ENCODE measurements around the gene PKD1L1. TPM values are rescaled to one million over a fixed set of nuclear protein-coding genes. Genes with fewer than 3 reads are reported as not detected.
"Not testable (repeated sequence)": the region's sequence is repeated elsewhere in the genome, so short reads cannot be mapped to it uniquely, and the experiment has no call there.

The PKD1L1 gene
- total RNA-seq, 1 donor from 2014 or later: 0.35 TPM

DNA sequence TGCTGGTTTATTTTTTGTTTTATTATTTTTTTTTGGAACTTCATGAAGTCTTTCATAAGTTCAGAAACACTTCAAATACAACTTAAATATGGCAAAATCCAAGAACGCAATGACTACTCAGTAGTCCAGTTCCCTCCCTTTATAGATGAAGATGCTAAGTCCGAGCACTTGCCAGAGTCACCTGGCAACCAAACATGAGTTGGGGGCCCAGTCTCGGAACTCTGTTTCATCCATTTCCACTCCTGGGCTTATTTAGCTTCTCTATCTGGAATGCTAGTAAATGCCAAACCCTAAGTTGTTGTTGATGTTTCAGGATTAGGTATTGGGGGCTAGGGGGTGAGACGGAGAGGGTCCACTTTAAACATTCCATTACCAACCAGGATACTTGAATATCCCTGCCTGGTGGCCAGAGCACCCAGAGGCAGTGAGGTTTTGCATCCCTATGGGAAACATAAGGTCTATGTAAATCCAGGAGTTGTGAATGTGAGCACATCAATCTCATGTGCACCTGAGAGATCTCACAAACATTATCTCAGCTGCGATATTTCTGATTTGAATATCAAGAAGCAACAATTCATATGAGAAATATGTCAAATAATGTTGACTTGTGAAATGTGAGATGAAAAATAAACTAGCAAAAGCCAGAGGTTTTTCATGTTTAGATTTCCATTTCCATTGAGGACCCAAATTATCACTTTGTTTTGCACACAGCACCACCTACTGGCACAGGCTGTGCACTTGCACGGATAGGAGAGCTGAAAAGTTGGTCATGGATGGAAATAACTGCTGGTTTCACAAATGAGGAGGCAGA is 129.3 kb downstream of the PKD1L1 start:
- DNase-seq (ENCODE audit: low read depth): peak; percentile 65

DNA sequence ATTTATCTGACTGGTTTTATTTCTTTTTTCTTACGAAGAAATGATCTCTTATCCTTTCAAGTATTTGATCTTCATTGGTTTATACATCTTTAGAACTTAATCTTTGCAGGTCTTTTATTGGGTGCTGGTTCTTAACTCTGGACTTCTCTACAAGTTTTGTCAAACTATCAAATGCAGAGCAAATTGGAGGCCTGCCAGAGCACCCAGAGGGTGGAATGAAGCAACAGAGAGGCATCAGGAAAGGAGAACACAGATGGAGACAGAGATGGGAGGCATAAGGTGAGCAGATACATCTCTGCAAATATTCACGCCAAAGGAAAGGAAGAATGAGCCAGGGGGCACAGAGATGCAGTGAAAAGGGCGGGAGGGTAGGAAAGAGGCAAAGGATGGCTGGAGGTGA is 130.3 kb downstream of the PKD1L1 start:
- peak; percentile 21 for DNase-seq (ENCODE audit: low read depth)

DNA sequence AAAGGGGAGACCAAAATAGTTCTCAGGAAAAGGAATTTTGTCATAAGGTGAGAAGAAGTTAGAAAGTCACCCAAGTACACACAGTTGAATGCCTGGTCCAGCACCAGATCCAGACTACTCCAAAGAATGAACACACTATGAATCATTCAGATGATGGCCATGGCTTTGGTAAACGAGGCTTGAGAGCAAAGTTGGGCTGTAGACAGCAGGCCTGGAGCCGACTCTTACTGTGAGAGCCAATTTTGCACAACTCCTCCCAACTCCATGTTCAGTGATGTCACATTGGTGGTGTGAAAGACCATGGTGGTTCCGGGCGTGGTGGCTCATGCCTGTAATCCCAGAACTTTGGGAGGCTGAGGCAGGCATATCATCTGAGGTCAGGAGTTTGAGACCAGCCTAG is 131.6 kb downstream of the PKD1L1 start:
- peak; percentile 34 for DNase-seq (ENCODE audit: low read depth)

DNA sequence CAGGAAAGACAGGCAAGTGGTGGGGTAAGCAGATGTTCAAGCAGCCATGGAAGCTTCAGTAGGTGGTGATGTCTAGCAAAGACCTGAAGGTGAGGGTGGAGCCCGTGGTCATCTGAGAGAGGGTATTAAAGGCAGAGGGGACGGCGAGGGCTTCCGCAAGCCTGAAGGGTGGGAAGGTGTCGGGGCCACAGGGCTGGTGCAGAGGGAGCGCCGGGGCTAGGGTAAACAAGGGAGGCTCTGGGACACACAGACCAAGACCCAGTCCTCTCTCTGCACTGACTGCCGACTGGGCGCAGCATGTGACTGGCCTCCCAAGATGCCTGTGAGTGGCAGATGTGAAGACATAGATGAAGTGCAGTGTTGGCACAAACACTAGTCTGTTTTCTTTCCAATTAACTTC is 132.4 kb downstream of the PKD1L1 start:
- no peak for DNase-seq (ENCODE audit: low read depth)

DNA sequence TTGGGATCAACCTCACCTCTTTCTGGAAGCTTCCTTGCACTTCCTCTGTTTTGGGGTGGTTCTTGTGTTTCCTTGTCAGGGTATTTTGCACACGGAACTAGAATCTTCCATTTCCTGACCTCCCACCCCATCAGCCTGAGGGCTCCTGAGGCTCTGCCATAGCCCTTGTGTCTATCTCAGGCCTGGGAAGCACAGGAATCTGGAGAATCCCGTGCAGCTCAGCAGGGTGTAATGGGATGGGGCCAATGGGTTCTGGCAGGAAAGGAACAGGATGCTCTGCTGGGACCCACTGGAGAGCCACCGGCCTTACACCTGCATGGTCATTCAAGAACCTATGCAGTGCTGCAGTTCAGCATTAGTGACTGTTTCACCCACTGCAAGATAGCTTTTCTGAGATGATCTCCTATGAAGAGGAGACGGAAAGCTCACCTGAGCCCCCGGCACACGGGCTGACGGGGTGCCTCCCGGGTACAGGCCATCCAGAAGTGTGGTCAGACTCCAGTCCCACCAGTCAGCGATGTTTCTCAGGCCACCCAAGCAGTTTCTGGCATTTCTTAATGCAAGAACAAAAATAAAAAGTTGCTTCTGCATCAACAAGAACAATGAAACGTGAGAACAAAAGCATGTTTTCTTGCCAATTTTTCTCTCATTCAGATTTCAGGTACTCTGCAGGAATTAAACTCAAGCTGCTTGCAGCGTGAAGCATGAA is 133.2 kb downstream of the PKD1L1 start:
- no peak for DNase-seq (ENCODE audit: low read depth)

DNA sequence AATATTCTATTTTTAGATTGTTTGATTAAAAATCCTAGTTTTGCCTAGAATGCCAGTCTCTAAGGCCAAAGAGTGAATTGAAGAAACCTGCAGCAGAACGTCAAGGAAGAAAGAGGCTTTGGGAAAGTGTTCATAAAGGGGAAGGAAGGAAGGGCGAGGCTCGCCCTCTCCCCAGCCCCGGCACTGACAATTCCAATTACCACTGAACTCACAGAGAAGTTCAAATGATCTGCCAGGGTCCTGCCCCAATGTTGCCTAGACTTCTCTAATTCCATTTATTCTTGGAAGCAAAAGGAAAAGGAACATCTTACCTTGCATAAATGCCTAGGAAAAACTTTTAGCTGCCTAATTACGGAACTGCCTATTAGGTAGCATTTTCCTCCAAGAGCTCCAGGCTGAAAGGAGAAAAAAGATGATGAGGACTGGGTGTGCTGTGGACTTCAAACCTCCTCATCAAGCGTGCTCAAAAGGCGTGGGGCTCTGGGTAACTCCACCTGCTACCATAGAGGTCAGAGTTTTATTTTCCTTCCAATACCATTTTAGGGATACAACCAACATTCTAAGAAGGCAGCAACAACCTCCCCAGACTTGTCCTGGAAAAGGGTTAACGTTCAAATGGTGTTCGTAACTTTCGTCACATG is 134.5 kb downstream of the PKD1L1 start:
- DNase-seq (ENCODE audit: low read depth): no peak

DNA sequence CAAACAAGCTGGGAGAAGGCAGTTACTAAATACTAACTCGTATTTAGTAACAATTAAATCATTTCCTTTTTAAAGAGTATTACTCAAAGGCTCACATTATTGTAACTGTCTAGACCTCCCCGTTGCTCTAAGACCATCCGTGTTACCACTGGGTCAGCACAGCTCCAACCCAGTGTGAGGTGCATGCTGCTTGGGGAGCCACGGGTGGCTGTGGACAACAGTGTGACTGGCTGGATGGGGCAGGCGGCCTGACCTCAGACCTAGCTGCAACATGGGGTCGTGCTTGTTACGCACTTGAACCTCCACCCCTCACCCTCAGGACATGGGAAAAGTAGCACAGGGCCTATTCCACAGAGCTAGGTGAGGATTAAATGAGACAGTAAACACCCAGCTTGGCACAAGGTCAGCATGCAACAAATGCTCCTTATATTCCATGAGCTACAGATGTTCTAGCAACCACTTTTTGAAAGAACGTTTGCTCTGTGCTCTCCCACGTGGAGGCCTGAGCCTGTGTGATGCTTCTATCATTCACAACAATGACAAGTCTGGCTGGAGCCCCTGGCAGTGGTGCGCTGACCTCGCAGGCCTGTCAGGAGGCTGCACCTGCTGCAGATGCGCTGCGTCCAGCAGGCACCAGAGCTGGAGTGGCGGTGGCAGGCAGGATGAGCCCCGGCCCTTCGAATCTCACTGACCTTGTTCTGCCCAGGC is 135.7 kb downstream of the PKD1L1 start:
- DNase-seq (ENCODE audit: low read depth): no peak

DNA sequence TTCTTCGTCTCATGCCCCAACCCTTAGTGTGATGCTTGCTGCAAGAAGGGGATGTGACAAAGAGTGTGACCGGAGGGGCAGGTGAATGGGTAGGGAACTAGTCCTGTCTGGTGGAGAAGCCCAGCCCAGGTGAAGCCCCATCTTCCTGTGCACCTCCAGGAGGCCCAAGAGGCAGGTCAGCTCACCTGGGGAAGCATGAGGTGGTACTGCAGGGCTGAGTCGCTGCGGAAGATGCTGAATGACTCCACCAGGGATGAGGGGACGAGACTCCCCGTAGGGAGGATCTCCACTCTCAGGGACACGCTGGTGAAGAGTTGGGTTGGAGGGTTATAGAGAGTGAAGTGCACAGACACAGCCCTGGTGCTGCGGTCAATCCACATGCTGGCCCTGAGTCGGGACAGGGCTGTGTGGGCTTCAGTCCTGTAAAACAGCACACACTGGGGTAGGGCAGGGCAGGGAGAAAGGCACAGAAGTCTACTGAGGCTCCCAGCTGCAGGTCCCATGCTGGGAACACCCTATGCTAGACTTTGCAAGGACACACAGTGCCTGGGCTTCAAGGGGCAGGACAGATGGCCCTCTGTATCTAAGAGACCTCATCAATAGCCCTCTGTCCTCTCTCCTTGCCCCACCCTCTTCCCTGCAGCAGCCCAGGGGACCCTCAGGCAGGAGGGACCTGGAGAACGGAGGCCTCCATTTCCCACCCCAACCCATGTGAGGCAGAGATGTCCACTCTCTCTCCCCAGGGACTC is 136.5 kb downstream of the PKD1L1 start:
- no peak for DNase-seq (ENCODE audit: low read depth)

DNA sequence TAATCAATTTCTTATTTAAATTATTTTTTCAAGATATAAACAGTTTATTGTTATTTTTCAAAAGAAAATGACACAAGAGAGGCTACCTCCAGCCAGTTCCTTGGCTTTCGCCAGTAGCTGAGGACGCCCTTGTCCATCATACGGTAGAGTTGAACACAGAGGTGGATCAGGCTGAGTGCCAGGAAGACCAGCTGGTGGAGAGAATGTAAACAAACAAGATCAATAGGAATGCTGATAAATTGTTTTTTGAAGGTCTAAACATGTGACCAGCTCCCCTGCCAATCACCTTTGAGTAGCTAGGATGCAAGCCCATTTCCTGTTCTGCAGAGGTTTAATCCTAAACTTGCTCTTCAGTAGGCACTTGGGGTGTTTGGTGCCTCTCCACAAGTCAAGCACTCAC is 138.9 kb downstream of the PKD1L1 start:
- no peak for DNase-seq (ENCODE audit: low read depth)

DNA sequence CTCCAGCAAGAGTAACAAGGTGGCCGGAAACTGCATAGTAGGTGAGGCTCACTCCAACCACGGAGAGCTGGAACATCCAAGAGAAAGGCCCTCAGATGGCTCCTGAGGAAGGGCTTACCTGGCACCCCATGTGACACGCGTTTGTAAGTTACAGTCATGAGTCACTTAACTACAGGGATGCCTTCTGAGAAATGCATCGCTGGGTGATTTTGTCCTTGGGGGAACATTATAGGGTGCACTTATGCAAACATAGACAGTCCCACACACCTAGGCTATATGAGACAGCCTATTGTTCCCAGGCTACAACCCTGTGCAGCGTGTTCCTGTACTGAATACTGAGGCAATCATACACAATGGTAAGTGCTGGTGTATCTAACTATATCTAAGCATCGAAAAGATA is 139.9 kb downstream of the PKD1L1 start:
- no peak for DNase-seq (ENCODE audit: low read depth)

DNA sequence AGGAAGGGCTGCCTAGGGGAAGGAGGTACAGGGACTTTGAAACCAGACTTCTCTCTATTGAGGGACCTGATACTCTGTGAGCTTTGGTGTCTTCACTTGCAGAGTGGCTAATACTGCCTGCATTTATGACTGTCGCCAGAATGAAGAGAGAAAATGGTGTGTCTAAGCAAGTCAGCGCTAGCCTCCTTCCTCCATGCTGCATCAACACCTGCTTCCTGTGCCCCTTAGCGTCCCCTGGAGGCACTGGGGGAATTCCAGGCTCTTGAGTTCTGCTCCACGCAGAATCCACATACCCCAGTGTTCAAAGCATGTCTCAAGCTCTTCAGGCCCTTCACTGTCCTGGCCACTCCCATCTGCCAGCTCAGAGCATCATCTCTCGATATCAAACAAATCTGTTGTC is 140.5 kb downstream of the PKD1L1 start:
- no peak for DNase-seq (ENCODE audit: low read depth)

DNA sequence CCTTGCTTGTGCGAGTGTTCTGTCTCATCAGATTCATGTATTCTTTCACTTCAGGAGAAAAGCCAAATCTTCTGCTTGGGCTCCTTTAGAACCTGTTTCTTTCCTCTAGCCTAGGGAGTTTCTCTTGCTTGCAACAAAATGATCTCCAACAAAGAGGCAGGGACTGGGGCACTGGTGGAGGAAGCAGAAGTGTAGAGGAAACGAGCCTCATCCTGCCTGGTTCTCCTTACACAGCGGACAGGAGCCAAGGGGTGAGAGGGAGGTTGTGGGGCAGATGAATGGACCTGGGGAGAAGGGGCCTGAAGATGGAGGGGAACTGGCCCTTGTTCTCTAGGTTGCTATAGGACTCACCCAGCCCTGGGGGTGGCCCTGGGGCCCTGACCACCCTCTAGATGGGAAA is 141.1 kb downstream of the PKD1L1 start:
- no peak for DNase-seq (ENCODE audit: low read depth)

DNA sequence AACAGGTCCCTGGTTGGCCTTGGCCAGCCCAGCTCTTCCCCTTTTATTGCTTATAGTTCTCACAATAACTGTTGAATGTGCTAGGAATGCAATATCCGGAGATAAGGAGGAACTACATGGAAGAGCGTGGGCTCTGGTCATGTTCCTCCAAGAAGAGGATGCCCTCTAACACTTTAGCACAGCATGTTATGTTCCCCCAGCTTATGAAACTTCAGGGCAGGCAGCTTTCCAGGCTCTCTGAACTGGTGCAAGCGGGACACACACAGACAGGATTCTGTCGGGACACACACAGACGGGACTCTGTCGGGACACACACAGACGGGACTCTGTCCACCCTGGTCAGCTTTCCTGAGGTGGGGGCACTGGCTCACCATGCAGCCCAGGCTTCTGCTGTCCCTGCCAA is 141.6 kb downstream of the PKD1L1 start:
- no peak for DNase-seq (ENCODE audit: low read depth)

DNA sequence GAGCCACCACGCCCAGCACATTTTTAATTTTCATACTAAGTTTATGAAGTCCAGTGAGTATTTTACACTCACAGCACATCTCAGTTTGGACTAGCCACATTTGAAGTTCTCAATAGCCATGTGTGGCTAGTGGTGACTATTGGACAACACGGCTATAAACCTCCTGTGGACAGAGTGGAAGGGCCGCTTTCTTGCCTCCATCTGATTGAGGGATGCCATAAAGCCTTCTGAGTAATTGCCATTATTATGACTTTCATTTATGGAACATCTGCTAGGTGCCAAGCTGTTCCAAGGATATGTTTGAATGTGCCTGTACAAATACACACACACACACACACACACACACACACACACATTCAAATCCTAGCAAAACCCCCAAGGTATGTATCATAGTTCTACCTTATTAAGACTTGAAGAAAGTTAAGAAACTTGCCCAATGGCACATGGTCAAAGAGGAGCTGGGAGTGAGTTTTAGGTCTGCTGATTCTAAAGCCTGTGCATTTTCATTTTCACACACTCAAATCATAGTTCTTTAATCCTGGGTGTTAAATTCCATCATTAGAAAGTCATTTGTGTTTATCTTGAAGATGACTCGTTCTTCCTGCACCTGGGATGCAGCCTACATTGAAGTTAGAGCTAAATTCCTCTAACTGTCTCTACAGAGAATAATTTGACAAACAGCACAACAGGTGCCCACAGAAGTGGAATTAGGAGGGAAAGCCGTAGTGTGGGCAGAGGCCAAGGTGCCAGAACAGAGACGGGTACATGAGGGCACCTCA is 143.3 kb downstream of the PKD1L1 start:
- peak; percentile 53 for DNase-seq (ENCODE audit: low read depth)

DNA sequence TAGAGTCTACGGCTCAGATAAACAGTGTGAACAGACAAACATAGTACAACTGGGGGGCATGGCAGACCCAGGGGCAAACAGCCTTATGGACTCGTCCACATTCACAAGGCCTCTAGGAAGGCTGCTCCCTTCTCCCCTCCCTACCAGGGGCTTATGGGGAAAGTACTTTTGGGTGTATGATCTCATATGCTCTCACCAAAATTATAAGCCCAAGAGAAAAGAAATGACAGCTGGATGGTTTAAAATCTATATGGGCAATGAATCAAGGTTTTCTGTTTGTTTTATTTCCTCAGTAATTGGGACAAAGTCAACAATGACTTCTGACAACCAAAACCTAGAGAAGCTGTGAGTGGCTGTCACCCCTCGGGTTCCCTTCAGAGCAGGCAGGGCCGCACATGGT is 144.4 kb downstream of the PKD1L1 start:
- no peak for DNase-seq (ENCODE audit: low read depth)

DNA sequence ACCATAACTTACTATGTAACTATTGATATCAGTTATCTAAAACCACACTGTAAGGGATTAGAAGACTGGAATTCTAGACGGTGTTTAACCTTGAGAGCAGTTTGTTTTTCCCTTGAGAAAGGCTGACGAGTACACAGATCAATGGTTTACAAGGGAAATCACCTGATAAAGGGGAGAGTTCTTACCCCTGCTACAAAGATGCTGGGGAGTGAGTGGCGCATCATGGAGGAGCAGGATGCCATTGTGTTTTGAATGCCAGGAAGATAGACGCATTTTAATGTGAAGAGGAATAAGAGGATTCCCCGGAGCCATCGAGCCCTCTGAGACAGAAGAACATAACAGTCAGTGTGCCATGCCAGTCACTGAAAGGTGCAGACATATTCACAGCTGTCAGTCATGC is 145.2 kb downstream of the PKD1L1 start:
- no peak for DNase-seq (ENCODE audit: low read depth)

DNA sequence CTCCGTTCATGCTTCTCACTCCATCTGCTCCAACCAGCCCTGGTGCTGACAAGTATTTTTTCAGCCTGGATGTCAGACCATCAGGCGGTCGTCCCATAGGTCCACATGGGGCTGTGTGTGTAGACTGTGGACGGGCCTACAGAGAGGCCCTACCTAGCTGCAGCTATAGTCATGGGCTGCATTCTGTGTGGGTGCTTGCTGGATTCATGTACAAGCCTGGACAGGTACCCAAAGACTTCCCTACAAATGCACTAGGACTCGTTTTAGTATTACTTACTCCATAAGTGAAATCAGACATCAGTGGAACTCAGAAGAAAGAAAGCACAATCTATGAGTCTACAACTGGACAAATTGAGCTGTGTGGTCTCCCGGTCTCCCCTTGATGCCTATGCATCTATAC is 146.8 kb downstream of the PKD1L1 start:
- no peak for DNase-seq (ENCODE audit: low read depth)

DNA sequence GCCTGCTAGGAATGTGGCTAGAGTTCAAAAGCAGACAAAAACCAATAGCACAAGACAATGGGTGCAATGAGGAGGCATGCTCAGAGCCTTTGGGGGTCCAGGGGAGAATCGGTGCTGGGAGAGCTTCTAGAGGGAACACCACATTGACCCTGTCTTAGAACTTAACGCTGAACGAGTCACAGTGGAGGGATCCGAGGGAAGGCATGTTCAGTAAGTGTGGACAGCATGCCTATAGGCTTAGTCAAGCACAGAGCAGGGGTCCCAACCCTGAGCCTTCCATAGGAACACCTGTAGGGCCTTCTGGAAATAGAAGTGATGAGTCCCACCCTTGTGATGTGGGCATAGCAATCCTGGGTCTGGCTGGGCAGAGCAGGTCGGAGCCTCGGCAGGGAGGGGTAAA is 148.7 kb downstream of the PKD1L1 start:
- DNase-seq (ENCODE audit: low read depth): no peak

DNA sequence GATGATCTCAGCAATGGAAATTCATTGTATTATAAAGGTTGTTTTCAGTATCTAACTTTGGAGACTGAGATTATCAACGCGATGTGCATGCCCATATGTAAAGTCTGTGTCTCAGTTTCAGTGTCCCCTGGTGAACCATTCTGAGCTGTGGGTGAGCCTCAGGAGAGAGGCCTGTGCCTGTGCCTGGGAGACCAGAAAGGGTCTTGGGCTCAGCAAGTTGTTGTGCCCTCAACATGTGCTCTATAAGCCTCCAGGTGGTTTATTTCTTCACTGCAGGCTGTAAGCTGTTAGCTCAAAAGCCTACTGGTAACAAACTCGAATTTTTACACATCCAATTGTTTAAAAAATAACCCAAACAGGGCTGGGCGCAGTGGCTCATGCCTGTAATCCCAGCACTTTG is 151.9 kb downstream of the PKD1L1 start:
- DNase-seq (ENCODE audit: low read depth): no peak

DNA sequence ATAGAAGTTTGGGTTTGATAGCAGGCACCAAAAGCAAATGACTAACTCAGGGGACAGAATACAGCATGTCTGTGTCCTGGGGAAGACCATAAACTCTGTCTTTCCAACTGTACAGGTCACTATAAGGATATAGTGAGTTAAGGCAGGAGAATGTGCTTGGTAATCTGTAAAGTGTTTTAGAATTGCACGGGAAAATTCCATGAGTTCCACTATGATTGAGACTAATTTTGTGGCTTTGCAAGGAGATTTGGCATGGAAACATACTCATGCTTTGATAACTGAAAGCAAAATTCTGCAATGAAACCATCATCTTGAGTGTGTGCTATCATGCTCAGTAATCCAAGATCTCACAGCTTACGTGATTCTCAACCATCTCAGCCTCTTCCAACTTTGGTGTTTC is 152.6 kb downstream of the PKD1L1 start:
- peak; percentile 45 for DNase-seq (ENCODE audit: low read depth)

DNA sequence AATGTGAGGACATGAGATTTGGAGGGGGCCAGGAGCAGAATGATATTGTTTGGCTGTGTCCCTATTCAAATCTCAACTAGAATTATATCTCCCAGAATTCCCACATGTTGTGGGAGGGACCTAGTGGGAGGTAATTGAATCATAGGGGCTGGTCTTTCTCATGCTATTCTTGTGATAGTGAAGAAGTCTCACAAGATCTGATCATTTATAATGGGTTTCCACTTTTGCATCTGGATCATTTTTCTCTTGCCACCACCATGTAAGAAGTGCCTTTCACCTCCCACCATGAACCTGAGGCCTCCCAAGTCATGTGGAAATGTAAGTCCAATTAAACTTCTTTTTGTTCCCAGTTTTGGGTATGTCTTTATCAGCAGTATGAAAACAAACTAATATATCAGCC is 153.1 kb downstream of the PKD1L1 start:
- DNase-seq (ENCODE audit: low read depth): not testable (repeated sequence)
